Stomach (tissue), 19 donors: ENCODE data around the gene FBXL4. TPM values are rescaled to one million over a fixed set of nuclear protein-coding genes. Genes with fewer than 3 reads are reported as not detected.
A peak's percentile ranks its signal among the peaks of the same experiment; 100 is the strongest.

Experiments used
- DNase-seq, 2 donors: peaks; one replicate each; pipeline versions ENCODE4 v3.0.0 to v3.0.0-alpha.2; 2013 to 2019
- H3K27ac ChIP-seq, 5 donors: fragments of 200-600 bp in 4 of 5; sonication (generic) in 4 of 5; one replicate each; pipeline ENCODE4 v1.5.1; 2013 to 2019; ENCODE audit warnings: mild to moderate bottlenecking in 1 of 5, moderate library complexity in 1 of 5
- H3K27me3 ChIP-seq, 3 donors: fragments of 200-600 bp; sonication (generic); one replicate each; pipeline ENCODE4 v1.5.1; 2017 to 2019; ENCODE audit warnings: mixed run types in 1 of 3
- H3K36me3 ChIP-seq, 4 donors: fragments of 200-600 bp; sonication (generic); 1 replicate in 3 of 4; 2 replicates in 1 of 4; pipeline ENCODE4 v1.5.1; 2016 to 2019
- H3K4me1 ChIP-seq, 4 donors: fragments of 200-600 bp; sonication (generic); one replicate each; pipeline ENCODE4 v1.5.1; 2016 to 2019
- H3K4me3 ChIP-seq, 4 donors: fragments of 200-600 bp; sonication (generic) in 3 of 4; one replicate each; pipeline ENCODE4 v1.5.1; 2016 to 2019; ENCODE audit warnings: mild to moderate bottlenecking in 1 of 4
- H3K9me3 ChIP-seq, 4 donors: fragments of 200-600 bp; sonication (generic); one replicate each; pipeline ENCODE4 v1.5.1; 2016 to 2019
- CTCF ChIP-seq, 7 experiments: fragments of 450-650 bp in 4 of 7; fragments of 200-600 bp in 3 of 7; sonication (generic) in 3 of 7; IDR thresholded peaks; one replicate each; pipeline ENCODE4 v1.5.1; 2016 to 2019; ENCODE audit warnings: antibody characterized with exemption in 7 of 7, control low read depth in 2 of 7, mild to moderate bottlenecking in 1 of 7
- EP300 ChIP-seq: sonication (generic); formaldehyde crosslinking; IDR thresholded peaks from one replicate; pipeline ENCODE4 v1.6.1; 2017; ENCODE audit warnings: antibody characterized with exemption
- POLR2A ChIP-seq, 4 donors: fragments of 450-650 bp; IDR thresholded peaks; one replicate each; pipeline ENCODE4 v1.6.1; 2016; ENCODE audit warnings: antibody characterized with exemption in 4 of 4, control low read depth in 2 of 4, mild to moderate bottlenecking in 1 of 4, moderate library complexity in 1 of 4
- POLR2AphosphoS5 ChIP-seq, 3 donors: sonication (generic); formaldehyde crosslinking; IDR thresholded peaks; one replicate each; pipeline ENCODE4 v1.6.1; 2016; ENCODE audit warnings: antibody characterized with exemption in 3 of 3
- WGBS, 5 donors: extraction: QIAGEN DNeasy Blood & Tissue Kit in 3 of 5; methylation state at CpG; one replicate each; pipeline versions ENCODE4 v1.1.5 to v1.1.7; 2013 to 2018; 5-methylcytosine and 5-hydroxymethylcytosine counted together
- intact Hi-C: fragments of 100-400 bp; cut with DNase I; formaldehyde crosslinking; loops from one replicate; pipeline ENCODE4 v1.15.1; 2023; ENCODE audit warnings: low total_unique reads
- long read RNA-seq, 10 donors: transcript quantifications; one replicate each; lab custom pipeline, GENCODE V29; 2026
- polyA plus RNA-seq, 3 donors: library from polyadenylated mRNA; stranded (reverse); fragments of 200-250 nt; gene quantifications; one replicate each; pipeline ENCODE4 v1.2.3, GENCODE V29; 2013
- total RNA-seq, 5 donors: library from RNA; depleted of rRNA; stranded (reverse); fragments of >200 nt; gene quantifications; one replicate each; pipeline versions ENCODE4 v1.1.0 to v1.2.3, GENCODE V29; 2014 to 2016
- donor health status: healthy with polysubstance abuse.
- donor health status: Bipolar disorder and iron deficiency.
- donor health status: healthy.

FBXL4 gene
- total RNA-seq (10 to 100 TPM in 4 of 5 donors, 1 to 10 TPM in 1; 2.6 to 37.1 (median 20.0) TPM), polyA plus RNA-seq (1 to 10 TPM; 3.2 to 4.0 (median 3.3) TPM)
- long read RNA-seq, donor 1, full-length matches to known transcripts = 1 of 1 reads
- long read RNA-seq, donor 1, partial matches to known transcripts = 0 of 1 reads
- long read RNA-seq, donor 1, other reads (novel, unspliced or antisense) = 0 of 1 reads
- long read RNA-seq, donor 2, full-length matches to known transcripts = 1 of 1 reads
- long read RNA-seq, donor 2, partial matches to known transcripts = 0 of 1 reads
- long read RNA-seq, donor 2, other reads (novel, unspliced or antisense) = 0 of 1 reads
- long read RNA-seq, donor 3, full-length matches to known transcripts = 2 of 2 reads
- long read RNA-seq, donor 3, partial matches to known transcripts = 0 of 2 reads
- long read RNA-seq, donor 3, other reads (novel, unspliced or antisense) = 0 of 2 reads
- long read RNA-seq, donor 4 = 0 reads
- long read RNA-seq, donor 5, full-length matches to known transcripts = 1 of 1 reads
- long read RNA-seq, donor 5, partial matches to known transcripts = 0 of 1 reads
- long read RNA-seq, donor 5, other reads (novel, unspliced or antisense) = 0 of 1 reads
- long read RNA-seq, donor 6, full-length matches to known transcripts = 3 of 3 reads
- long read RNA-seq, donor 6, partial matches to known transcripts = 0 of 3 reads
- long read RNA-seq, donor 6, other reads (novel, unspliced or antisense) = 0 of 3 reads
- long read RNA-seq, donor 7, full-length matches to known transcripts = 1 of 1 reads
- long read RNA-seq, donor 7, partial matches to known transcripts = 0 of 1 reads
- long read RNA-seq, donor 7, other reads (novel, unspliced or antisense) = 0 of 1 reads
- long read RNA-seq, donor 8, partial matches to known transcripts = 0 of 1 reads
- long read RNA-seq, donor 8, other reads (novel, unspliced or antisense) = 0 of 1 reads
- long read RNA-seq, donor 9, full-length matches to known transcripts = 1 of 1 reads
- long read RNA-seq, donor 9, partial matches to known transcripts = 0 of 1 reads
- long read RNA-seq, donor 9, other reads (novel, unspliced or antisense) = 0 of 1 reads
- long read RNA-seq, donor 10 = 0 reads

- Histone ChIP-seq H3K27ac (peak within 1 kb of the TSS; percentile 86 to 97 (median 92)), H3K4me1 (peaks cover 14 to 36% (median 24%) of the 10 kb centered on the region in 4 donors), H3K9me3 (no peaks in the 10 kb centered on the region), H3K27me3 (no peaks in the 10 kb centered on the region), H3K4me3 (peak within 1 kb of the TSS; percentile 76 to 93 (median 82)), H3K36me3 (no peaks in the 10 kb centered on the region)
- intact Hi-C loops = no loop called here
- DNase-seq = peak; percentile 86 to 91
- TF ChIP-seq POLR2AphosphoS5 (IDR thresholded peaks at IDR 0.05) (peak; percentile 17 to 80 (median 78)), POLR2A (IDR thresholded peaks at IDR 0.05) (peak in 1 of 4 donors; percentile 40), EP300 (no peak)
- 2 to 5% (median 3%) methylated on average over 50 to 93 of the region's 93 CpGs for WGBS, 5 donors
Observed at GRCh38 chr6:98947411-98948292, at the start of gene FBXL4. Gene FBXL4 (minus strand): TSS chr6:98947946. CDS start chr6:98926988, 20,958 bp downstream.

GRCh38 chr6:98995116-98995515 lies 47.4 kb upstream of the FBXL4 start:
- no peak for DNase-seq
- 68 to 83% (median 75%) methylated on average over 1 of the region's 1 CpG for WGBS, 5 donors
- TF ChIP-seq POLR2AphosphoS5 (IDR thresholded peaks at IDR 0.05) = no peak
- intact Hi-C loops = no loop called here
- H3K9me3 ChIP-seq = no peaks in the 10 kb centered on the region
- no peaks in the 10 kb centered on the region for H3K4me1 ChIP-seq
- no peaks in the 10 kb centered on the region for H3K27me3 ChIP-seq
- H3K36me3 ChIP-seq = no peaks in the 10 kb centered on the region
- H3K27ac ChIP-seq = no peak overlapping the region
- H3K4me3 ChIP-seq = no peak overlapping the region

GRCh38 chr6:98992535-98992934 lies 44.8 kb upstream of the FBXL4 start:
- no peaks in the 10 kb centered on the region for H3K36me3 ChIP-seq
- no peaks in the 10 kb centered on the region for H3K9me3 ChIP-seq
- no peaks in the 10 kb centered on the region for H3K27me3 ChIP-seq
- intact Hi-C loops = no loop called here
- DNase-seq = no peak
- no peak for TF ChIP-seq POLR2AphosphoS5 (IDR thresholded peaks at IDR 0.05)
- no peak for TF ChIP-seq EP300
- TF ChIP-seq POLR2A (IDR thresholded peaks at IDR 0.05) = no peak
- TF ChIP-seq CTCF (IDR thresholded peaks at IDR 0.05) = no peak
- 50 to 66% (median 57%) methylated on average over 1 of the region's 1 CpG for WGBS, 5 donors
- H3K4me1 ChIP-seq = no peaks in the 10 kb centered on the region
- no peak overlapping the region for H3K4me3 ChIP-seq
- no peak overlapping the region for H3K27ac ChIP-seq

GRCh38 chr6:98986071-98986615 lies 38.4 kb upstream of the FBXL4 start:
- no peaks in the 10 kb centered on the region for H3K4me1 ChIP-seq
- no peaks in the 10 kb centered on the region for H3K9me3 ChIP-seq
- no peak for TF ChIP-seq POLR2A (IDR thresholded peaks at IDR 0.05)
- no peak for TF ChIP-seq EP300
- TF ChIP-seq POLR2AphosphoS5 (IDR thresholded peaks at IDR 0.05) = no peak
- no peak for TF ChIP-seq CTCF (IDR thresholded peaks at IDR 0.05)
- WGBS, 5 donors = 74 to 87% (median 79%) methylated on average over 1 of the region's 1 CpG
- intact Hi-C loops = no loop called here
- no peak for DNase-seq
- no peaks in the 10 kb centered on the region for H3K36me3 ChIP-seq
- H3K27me3 ChIP-seq = no peaks in the 10 kb centered on the region
- no peak overlapping the region for H3K4me3 ChIP-seq
- no peak overlapping the region for H3K27ac ChIP-seq
